ENCODE measurements around the gene ZNF331.
"Not testable (repeated sequence)": the region's sequence is repeated elsewhere in the genome, so short reads cannot be mapped to it uniquely, and the experiment has no call there.

DNA sequence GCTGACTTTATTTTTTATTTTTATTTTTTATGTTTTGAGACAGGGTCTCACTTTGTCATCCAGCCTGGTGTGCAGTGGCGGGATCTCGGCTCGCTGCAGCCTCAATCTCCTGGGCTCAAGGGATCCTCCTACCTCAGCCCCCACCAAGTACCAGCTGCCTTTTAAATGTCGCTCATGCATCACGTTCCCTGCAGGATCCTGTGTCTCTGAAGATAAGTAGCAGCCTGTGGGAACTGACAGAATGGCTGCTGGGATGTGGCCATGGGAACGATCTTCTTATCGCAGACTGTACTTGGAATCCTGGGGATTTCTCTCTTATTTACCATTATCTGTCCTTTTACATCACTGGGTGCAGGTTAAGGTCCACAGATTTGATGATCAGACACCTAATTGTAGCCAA, 34.8 kb upstream of the ZNF331 start:
- not testable (repeated sequence) for TF ChIP-seq ZNF274 (IDR thresholded peaks at IDR 0.05; ENCODE audit: low read length); ZNF274 (tag by site-specific recombination; IDR thresholded peaks at IDR 0.05; ENCODE audit: borderline replicate concordance); ZBTB7A (tag by site-specific recombination; IDR thresholded peaks at IDR 0.05; ENCODE audit: low read depth); ZNF510 (tag by site-specific recombination; IDR thresholded peaks at IDR 0.05; ENCODE audit: insufficient replicate concordance); ZNF214 (tag by site-specific recombination; IDR thresholded peaks at IDR 0.05; ENCODE audit: borderline replicate concordance); KLF7 (tag by site-specific recombination; IDR thresholded peaks at IDR 0.05; ENCODE audit: borderline replicate concordance); MYNN (tag by site-specific recombination; IDR thresholded peaks at IDR 0.05; ENCODE audit: borderline replicate concordance); ZNF558 (tag by site-specific recombination; IDR thresholded peaks at IDR 0.05); ZNF785 (tag by site-specific recombination; IDR thresholded peaks at IDR 0.05)
- TF ChIP-seq, protein P1, sequence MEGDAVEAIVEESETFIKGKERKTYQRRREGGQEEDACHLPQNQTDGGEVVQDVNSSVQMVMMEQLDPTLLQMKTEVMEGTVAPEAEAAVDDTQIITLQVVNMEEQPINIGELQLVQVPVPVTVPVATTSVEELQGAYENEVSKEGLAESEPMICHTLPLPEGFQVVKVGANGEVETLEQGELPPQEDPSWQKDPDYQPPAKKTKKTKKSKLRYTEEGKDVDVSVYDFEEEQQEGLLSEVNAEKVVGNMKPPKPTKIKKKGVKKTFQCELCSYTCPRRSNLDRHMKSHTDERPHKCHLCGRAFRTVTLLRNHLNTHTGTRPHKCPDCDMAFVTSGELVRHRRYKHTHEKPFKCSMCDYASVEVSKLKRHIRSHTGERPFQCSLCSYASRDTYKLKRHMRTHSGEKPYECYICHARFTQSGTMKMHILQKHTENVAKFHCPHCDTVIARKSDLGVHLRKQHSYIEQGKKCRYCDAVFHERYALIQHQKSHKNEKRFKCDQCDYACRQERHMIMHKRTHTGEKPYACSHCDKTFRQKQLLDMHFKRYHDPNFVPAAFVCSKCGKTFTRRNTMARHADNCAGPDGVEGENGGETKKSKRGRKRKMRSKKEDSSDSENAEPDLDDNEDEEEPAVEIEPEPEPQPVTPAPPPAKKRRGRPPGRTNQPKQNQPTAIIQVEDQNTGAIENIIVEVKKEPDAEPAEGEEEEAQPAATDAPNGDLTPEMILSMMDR (tag by site-specific recombination; IDR thresholded peaks at IDR 0.05): not testable (repeated sequence)
- TF ChIP-seq, protein P2, sequence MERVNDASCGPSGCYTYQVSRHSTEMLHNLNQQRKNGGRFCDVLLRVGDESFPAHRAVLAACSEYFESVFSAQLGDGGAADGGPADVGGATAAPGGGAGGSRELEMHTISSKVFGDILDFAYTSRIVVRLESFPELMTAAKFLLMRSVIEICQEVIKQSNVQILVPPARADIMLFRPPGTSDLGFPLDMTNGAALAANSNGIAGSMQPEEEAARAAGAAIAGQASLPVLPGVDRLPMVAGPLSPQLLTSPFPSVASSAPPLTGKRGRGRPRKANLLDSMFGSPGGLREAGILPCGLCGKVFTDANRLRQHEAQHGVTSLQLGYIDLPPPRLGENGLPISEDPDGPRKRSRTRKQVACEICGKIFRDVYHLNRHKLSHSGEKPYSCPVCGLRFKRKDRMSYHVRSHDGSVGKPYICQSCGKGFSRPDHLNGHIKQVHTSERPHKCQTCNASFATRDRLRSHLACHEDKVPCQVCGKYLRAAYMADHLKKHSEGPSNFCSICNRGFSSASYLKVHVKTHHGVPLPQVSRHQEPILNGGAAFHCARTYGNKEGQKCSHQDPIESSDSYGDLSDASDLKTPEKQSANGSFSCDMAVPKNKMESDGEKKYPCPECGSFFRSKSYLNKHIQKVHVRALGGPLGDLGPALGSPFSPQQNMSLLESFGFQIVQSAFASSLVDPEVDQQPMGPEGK (tag by site-specific recombination; IDR thresholded peaks at IDR 0.05): not testable (repeated sequence)
